Measurements from ENCODE around the gene PRR33. TPM values are rescaled to one million over a fixed set of nuclear protein-coding genes. Genes with fewer than 3 reads are reported as not detected.

The PRR33 gene
- not detected in 2 replicates for total RNA-seq (2011; cell fraction: chromatin; rRNA removed; ENCODE audit: low replicate concordance)
- not detected in 2 replicates for total RNA-seq (2011; cell fraction: nucleolus; rRNA removed)
- not detected in 2 replicates for total RNA-seq (2011; cell fraction: nucleoplasm; rRNA removed)
- total RNA-seq (2014; rRNA removed) (not detected in 2 replicates), total RNA-seq (2014; rRNA removed; fragmentation: Illumina TruSeq; extraction: Trizol) (not detected in 2 replicates), total RNA-seq (2015; rRNA removed; fragmentation: Illumina TruSeq; extraction: Trizol) (not detected in 2 replicates), total RNA-seq (2021) (not detected in 2 replicates), polyA plus RNA-seq (2011; rRNA removed) (not detected in 2 replicates), polyA plus RNA-seq (2014; fragmentation: Illumina TruSeq; extraction: Trizol) (not detected in 2 replicates), polyA plus RNA-seq (2014; fragmentation: Nextera tagmentation; extraction: Ambion mirVana) (not detected), polyA plus RNA-seq (2014; rRNA removed) (not detected in 2 replicates), polyA minus RNA-seq (2011; rRNA and poly(A)+ RNA removed) (not detected in 2 replicates), Bru-seq, nascent RNA (not detected), BruChase-seq, experiment 1, labeled RNA remaining after a 2-hour chase (not detected), BruChase-seq, experiment 2, labeled RNA remaining after a 6-hour chase (not detected)
- polyA plus RNA-seq (2011; cell fraction: cytosol; rRNA removed), result not detected in 2 replicates
- polyA plus RNA-seq (2011; cell fraction: nucleus; rRNA removed), result not detected in 2 replicates
- not detected in 2 replicates for polyA plus RNA-seq (2012)
- not detected in 2 replicates for polyA minus RNA-seq (2011; cell fraction: cytosol; rRNA and poly(A)+ RNA removed)
- not detected in 2 replicates for polyA minus RNA-seq (2011; cell fraction: nucleus; rRNA and poly(A)+ RNA removed)
- long read RNA-seq, experiment 1, result 0 reads
- long read RNA-seq, experiment 2, result 0 reads
- long read RNA-seq, experiment 3, result 0 reads

DNA sequence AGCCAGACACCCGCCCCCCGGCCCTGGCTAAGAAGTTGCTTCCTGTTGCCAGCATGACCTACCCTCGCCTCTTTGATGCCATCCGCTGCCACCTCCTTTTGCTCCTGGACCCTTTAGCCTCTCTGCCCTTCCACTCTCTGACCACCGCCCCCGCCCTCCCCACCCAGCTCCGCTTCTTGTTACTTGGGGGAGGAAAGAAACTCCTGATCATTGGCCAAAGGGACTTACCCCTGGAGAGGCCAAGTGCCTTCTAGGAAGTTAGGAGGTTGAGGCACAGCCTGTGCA lies at the start of gene PRR33:
TSS of gene PRR33 (minus strand) at position 65 of the 285 bp plus-strand sequence. CDS start 1,311 bp downstream, outside the sequence.
- Histone ChIP-seq H3K4me2 (ENCODE audit: insufficient read depth, low read length) (no peak within 1 kb of the TSS), H2AFZ (ENCODE audit: low read depth, low read length) (no peak within 1 kb of the TSS), H3K27ac (ENCODE audit: extremely low read depth, low read depth, low read length) (no peak within 1 kb of the TSS), H3K36me3 (ENCODE audit: control insufficient read depth, insufficient read depth, low read length) (no peaks in the 10 kb centered on the region), H3K9ac (ENCODE audit: insufficient read depth in 1 of 2, low read depth in 2 of 2, low read length in 2 of 2) (no peak within 1 kb of the TSS), H3K4me1 (replicated peaks in 1 of 2; ENCODE audit: control insufficient read depth in 2 of 2, insufficient read depth in 2 of 2, low read length in 2 of 2) (peaks cover 0 to 9% of the 10 kb centered on the region in 2 experiments; a peak in 1 of 5 replicates), H3K4me3 (no peak within 1 kb of the TSS), H3K27me3 (ENCODE audit: control insufficient read depth in 2 of 2, insufficient read depth in 2 of 2, low read length in 2 of 2) (peaks cover 15 to 53% of the 10 kb centered on the region in 2 experiments; a peak in 4 of 5 replicates), H3K79me2 (ENCODE audit: control insufficient read depth, insufficient read depth, low read length) (no peaks in the 10 kb centered on the region), H4K20me1 (replicated peaks; ENCODE audit: control insufficient read depth, insufficient read depth, low read length) (no peaks in the 10 kb centered on the region; the same call in none of the 2 replicates), H3K9me3 (replicated peaks; ENCODE audit: control insufficient read depth, insufficient read depth, low read depth, low read length) (no peaks in the 10 kb centered on the region), H3K9me1 (ENCODE audit: control insufficient read depth, insufficient read depth, low read length) (no peaks in the 10 kb centered on the region)
- ATAC-seq, result no peak
- intact Hi-C loops (cut with micrococcal nuclease) (no loop called here), in situ Hi-C loops (cut with MboI) (no loop called here)
- FAIRE-seq, result no peak
- DNase-seq (ENCODE audit: extremely low read depth in 1 of 4, low spot score in 3 of 4), result no peak
- 0% methylated on average over 2 of the region's 7 CpGs for WGBS (ENCODE audit: insufficient coverage, low coverage, missing lambda C conversion rate)
- no peak for TF ChIP-seq ILK (tag; IDR thresholded peaks at IDR 0.05; ENCODE audit: borderline replicate concordance, low read depth)
- no peak for TF ChIP-seq DNMT1 (IDR thresholded peaks at IDR 0.05)
- TF ChIP-seq, protein P1, sequence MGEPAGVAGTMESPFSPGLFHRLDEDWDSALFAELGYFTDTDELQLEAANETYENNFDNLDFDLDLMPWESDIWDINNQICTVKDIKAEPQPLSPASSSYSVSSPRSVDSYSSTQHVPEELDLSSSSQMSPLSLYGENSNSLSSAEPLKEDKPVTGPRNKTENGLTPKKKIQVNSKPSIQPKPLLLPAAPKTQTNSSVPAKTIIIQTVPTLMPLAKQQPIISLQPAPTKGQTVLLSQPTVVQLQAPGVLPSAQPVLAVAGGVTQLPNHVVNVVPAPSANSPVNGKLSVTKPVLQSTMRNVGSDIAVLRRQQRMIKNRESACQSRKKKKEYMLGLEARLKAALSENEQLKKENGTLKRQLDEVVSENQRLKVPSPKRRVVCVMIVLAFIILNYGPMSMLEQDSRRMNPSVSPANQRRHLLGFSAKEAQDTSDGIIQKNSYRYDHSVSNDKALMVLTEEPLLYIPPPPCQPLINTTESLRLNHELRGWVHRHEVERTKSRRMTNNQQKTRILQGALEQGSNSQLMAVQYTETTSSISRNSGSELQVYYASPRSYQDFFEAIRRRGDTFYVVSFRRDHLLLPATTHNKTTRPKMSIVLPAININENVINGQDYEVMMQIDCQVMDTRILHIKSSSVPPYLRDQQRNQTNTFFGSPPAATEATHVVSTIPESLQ (CRISPR knock-in tag; IDR thresholded peaks at IDR 0.05), result no peak
- no peak for TF ChIP-seq NELFE (IDR thresholded peaks at IDR 0.05; ENCODE audit: insufficient read depth, insufficient read length)
- TF ChIP-seq, protein P2, sequence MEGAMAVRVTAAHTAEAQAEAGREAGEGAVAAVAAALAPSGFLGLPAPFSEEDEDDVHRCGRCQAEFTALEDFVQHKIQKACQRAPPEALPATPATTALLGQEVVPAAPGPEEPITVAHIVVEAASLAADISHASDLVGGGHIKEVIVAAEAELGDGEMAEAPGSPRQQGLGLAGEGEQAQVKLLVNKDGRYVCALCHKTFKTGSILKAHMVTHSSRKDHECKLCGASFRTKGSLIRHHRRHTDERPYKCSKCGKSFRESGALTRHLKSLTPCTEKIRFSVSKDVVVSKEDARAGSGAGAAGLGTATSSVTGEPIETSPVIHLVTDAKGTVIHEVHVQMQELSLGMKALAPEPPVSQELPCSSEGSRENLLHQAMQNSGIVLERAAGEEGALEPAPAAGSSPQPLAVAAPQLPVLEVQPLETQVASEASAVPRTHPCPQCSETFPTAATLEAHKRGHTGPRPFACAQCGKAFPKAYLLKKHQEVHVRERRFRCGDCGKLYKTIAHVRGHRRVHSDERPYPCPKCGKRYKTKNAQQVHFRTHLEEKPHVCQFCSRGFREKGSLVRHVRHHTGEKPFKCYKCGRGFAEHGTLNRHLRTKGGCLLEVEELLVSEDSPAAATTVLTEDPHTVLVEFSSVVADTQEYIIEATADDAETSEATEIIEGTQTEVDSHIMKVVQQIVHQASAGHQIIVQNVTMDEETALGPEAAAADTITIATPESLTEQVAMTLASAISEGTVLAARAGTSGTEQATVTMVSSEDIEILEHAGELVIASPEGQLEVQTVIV (CRISPR knock-in tag; IDR thresholded peaks at IDR 0.05; ENCODE audit: borderline replicate concordance), result no peak
- TF ChIP-seq, protein P3, sequence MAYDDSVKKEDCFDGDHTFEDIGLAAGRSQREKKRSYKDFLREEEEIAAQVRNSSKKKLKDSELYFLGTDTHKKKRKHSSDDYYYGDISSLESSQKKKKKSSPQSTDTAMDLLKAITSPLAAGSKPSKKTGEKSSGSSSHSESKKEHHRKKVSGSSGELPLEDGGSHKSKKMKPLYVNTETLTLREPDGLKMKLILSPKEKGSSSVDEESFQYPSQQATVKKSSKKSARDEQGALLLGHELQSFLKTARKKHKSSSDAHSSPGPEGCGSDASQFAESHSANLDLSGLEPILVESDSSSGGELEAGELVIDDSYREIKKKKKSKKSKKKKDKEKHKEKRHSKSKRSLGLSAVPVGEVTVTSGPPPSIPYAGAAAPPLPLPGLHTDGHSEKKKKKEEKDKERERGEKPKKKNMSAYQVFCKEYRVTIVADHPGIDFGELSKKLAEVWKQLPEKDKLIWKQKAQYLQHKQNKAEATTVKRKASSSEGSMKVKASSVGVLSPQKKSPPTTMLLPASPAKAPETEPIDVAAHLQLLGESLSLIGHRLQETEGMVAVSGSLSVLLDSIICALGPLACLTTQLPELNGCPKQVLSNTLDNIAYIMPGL (CRISPR knock-in tag; IDR thresholded peaks at IDR 0.05), result no peak
- no peak for TF ChIP-seq RBM22 (IDR thresholded peaks at IDR 0.05; ENCODE audit: low read depth, low read length, poor library complexity, severe bottlenecking)
- TF ChIP-seq SP1 (CRISPR knock-in tag; IDR thresholded peaks at IDR 0.05), result no peak
- no TSS peak for BruUV-seq (replicated peaks)
- POLR2A ChIA-PET, result interaction anchor here (1.0 kb wide), 1 partner anchor 25 kb away, joined by 3 read pairs; no protein-coding TSS in a partner anchor
- CTCF ChIA-PET (ENCODE audit: low intra/inter-chr PET ratio), result interaction anchor here (0.5 kb wide), 1 partner anchor 609 kb away, joined by 3 read pairs; no protein-coding TSS in a partner anchor

All from K562 (cell line).